PC-3 (cell line): ENCODE data around the gene PDE9A.

Source experiments
- CTCF ChIP-seq: fragments of 300-600 bp; sonication (generic); conservative IDR thresholded peaks from 2 replicates; pipeline ENCODE4 v1.5.1; 2017; ENCODE audit warnings: antibody characterized with exemption, low read depth, mild to moderate bottlenecking, low read length
- EZH2 ChIP-seq: fragments of 300-600 bp; sonication (generic); IDR thresholded peaks from one replicate; pipeline ENCODE4 v1.6.1; 2017; ENCODE audit warnings: antibody characterized with exemption, mild to moderate bottlenecking, low read length; ENCODE audit not compliant: unreplicated experiment

GRCh38 chr21:42761776-42762335 is 108.4 kb downstream of the PDE9A start:
- TF ChIP-seq CTCF (no peak), EZH2 (no peak)
